Stimulated activated naive CD8-positive, alpha-beta T cell treated with anti-CD3 and anti-CD28 coated beads, Interleukin-15, amount 100 ng/mL, for 72 hours (primary cell): Measurements from ENCODE around the gene PCSK7.
A peak's percentile ranks its signal among the peaks of the same experiment; 100 is the strongest.
"Not testable (repeated sequence)": the region's sequence is repeated elsewhere in the genome, so short reads cannot be mapped to it uniquely, and the experiment has no call there.

Experiments
- ATAC-seq: fragments of 150-1000 bp; cut with Tn5 transposase; 2 replicates; pipeline ENCODE4 v1.10.0; 2021; ENCODE audit warnings: mild to moderate bottlenecking, moderate library complexity
- DNase-seq, 2 donors: peaks; one replicate each; pipeline ENCODE4 v3.0.0; 2021 to 2022
- H3K27ac Mint-ChIP-seq, 2 donors: one replicate each; pipeline ENCODE4 v1.8.0; 2022; ENCODE audit warnings: mild to moderate bottlenecking in 2 of 2, mixed read lengths in 2 of 2, moderate library complexity in 2 of 2
- H3K27me3 Mint-ChIP-seq: one replicate; pipeline ENCODE4 v1.8.0; 2022; ENCODE audit warnings: mixed read lengths
- H3K4me1 Mint-ChIP-seq: one replicate; pipeline ENCODE4 v1.8.0; 2022; ENCODE audit warnings: mild to moderate bottlenecking, mixed read lengths
- H3K4me3 Mint-ChIP-seq, 2 donors: one replicate each; pipeline ENCODE4 v1.8.0; 2022; ENCODE audit warnings: mild to moderate bottlenecking in 2 of 2, mixed read lengths in 2 of 2, moderate library complexity in 1 of 2
- H3K9me3 Mint-ChIP-seq, 2 donors: one replicate each; pipeline ENCODE4 v1.8.0; 2022; ENCODE audit warnings: mixed read lengths in 2 of 2

Gene PCSK7

GRCh38 chr11:117231842-117232091 lies at the start of gene PCSK7:
PCSK7 (minus strand) TSS chr11:117232073; CDS start chr11:117229844, 2,229 bp downstream.
- Mint-ChIP-seq H3K9me3 (no peaks in the 10 kb centered on the region), H3K4me1 (peaks cover 53% of the 10 kb centered on the region), H3K27me3 (no peaks in the 10 kb centered on the region), H3K27ac (peak within 1 kb of the TSS; percentile 98 to 100), H3K4me3 (peak within 1 kb of the TSS; percentile 94 to 100)
- DNase-seq (peak in 1 of 2 donors; percentile 67), ATAC-seq (no peak)

GRCh38 chr11:117281159-117281558 lies 49.3 kb upstream of the PCSK7 start:
- Mint-ChIP-seq H3K27ac (no peak overlapping the region), H3K4me3 (no peak overlapping the region)
- no peak for DNase-seq

GRCh38 chr11:117279711-117280376 lies 48.0 kb upstream of the PCSK7 start:
- Mint-ChIP-seq H3K9me3 (no peaks in the 10 kb centered on the region), H3K27me3 (no peaks in the 10 kb centered on the region), H3K4me1 (no peaks in the 10 kb centered on the region), H3K27ac (peak overlapping the region; percentile 0 to 2), H3K4me3 (no peak overlapping the region)
- DNase-seq (no peak), ATAC-seq (no peak)

More at GRCh38 chr11:117281159-117281558, 49.3 kb upstream of the PCSK7 start:
- no peak for ATAC-seq
- H3K9me3 Mint-ChIP-seq = no peaks in the 10 kb centered on the region
- no peaks in the 10 kb centered on the region for H3K4me1 Mint-ChIP-seq
- H3K27me3 Mint-ChIP-seq = no peaks in the 10 kb centered on the region

GRCh38 chr11:117278347-117278746 lies 46.5 kb upstream of the PCSK7 start:
- ATAC-seq (no peak), DNase-seq (no peak)
- Mint-ChIP-seq H3K27ac (no peak overlapping the region), H3K4me3 (no peak overlapping the region), H3K27me3 (no peaks in the 10 kb centered on the region), H3K9me3 (no peaks in the 10 kb centered on the region), H3K4me1 (no peaks in the 10 kb centered on the region)

GRCh38 chr11:117273550-117274289 lies 41.8 kb upstream of the PCSK7 start:
- DNase-seq = no peak
- Mint-ChIP-seq H3K4me1 (no peaks in the 10 kb centered on the region), H3K27me3 (no peaks in the 10 kb centered on the region), H3K4me3 (no peak overlapping the region), H3K27ac (no peak overlapping the region), H3K9me3 (no peaks in the 10 kb centered on the region)
- ATAC-seq = no peak

GRCh38 chr11:117272175-117272574 lies 40.3 kb upstream of the PCSK7 start:
- H3K4me3 Mint-ChIP-seq, H3K4me1 Mint-ChIP-seq, ATAC-seq, H3K27me3 Mint-ChIP-seq, H3K9me3 Mint-ChIP-seq, H3K27ac Mint-ChIP-seq, DNase-seq: not testable (repeated sequence)

GRCh38 chr11:117271208-117271607 lies 39.3 kb upstream of the PCSK7 start:
- Mint-ChIP-seq H3K9me3 (no peaks in the 10 kb centered on the region), H3K4me3 (no peak overlapping the region), H3K27me3 (no peaks in the 10 kb centered on the region), H3K4me1 (no peaks in the 10 kb centered on the region), H3K27ac (no peak overlapping the region)
- ATAC-seq = no peak
- DNase-seq = no peak

GRCh38 chr11:117269856-117270255 lies 38.0 kb upstream of the PCSK7 start:
- Mint-ChIP-seq H3K4me3 (no peak overlapping the region), H3K27me3 (no peaks in the 10 kb centered on the region), H3K9me3 (no peaks in the 10 kb centered on the region), H3K4me1 (no peaks in the 10 kb centered on the region), H3K27ac (peak overlapping the region in 1 of 2 donors; percentile 63)
- ATAC-seq = no peak
- DNase-seq = no peak

- Mint-ChIP-seq H3K4me1 (no peaks in the 10 kb centered on the region), H3K27ac (no peak overlapping the region)
Measured at GRCh38 chr11:117265745-117266144, 33.9 kb upstream of the PCSK7 start.

GRCh38 chr11:117264624-117265323 lies 32.9 kb upstream of the PCSK7 start:
- not testable (repeated sequence) for H3K4me1 Mint-ChIP-seq, DNase-seq, H3K27me3 Mint-ChIP-seq, ATAC-seq, H3K27ac Mint-ChIP-seq, H3K4me3 Mint-ChIP-seq, H3K9me3 Mint-ChIP-seq

More at GRCh38 chr11:117265745-117266144, 33.9 kb upstream of the PCSK7 start:
- no peak overlapping the region for H3K4me3 Mint-ChIP-seq
- DNase-seq = no peak
- no peaks in the 10 kb centered on the region for H3K9me3 Mint-ChIP-seq
- ATAC-seq = no peak
- H3K27me3 Mint-ChIP-seq = no peaks in the 10 kb centered on the region

GRCh38 chr11:117259417-117259816 lies 27.5 kb upstream of the PCSK7 start:
- Mint-ChIP-seq H3K4me3 (no peak overlapping the region), H3K9me3 (no peaks in the 10 kb centered on the region), H3K27ac (no peak overlapping the region), H3K27me3 (no peaks in the 10 kb centered on the region), H3K4me1 (no peaks in the 10 kb centered on the region)
- no peak for ATAC-seq
- DNase-seq = no peak

- ATAC-seq (no peak), DNase-seq (no peak)
- H3K9me3 Mint-ChIP-seq = no peaks in the 10 kb centered on the region
Measured at GRCh38 chr11:117258576-117258975, 26.7 kb upstream of the PCSK7 start.

GRCh38 chr11:117256573-117256972 lies 24.7 kb upstream of the PCSK7 start:
- H3K27ac Mint-ChIP-seq = no peak overlapping the region
- H3K27me3 Mint-ChIP-seq = no peaks in the 10 kb centered on the region
- H3K9me3 Mint-ChIP-seq = no peaks in the 10 kb centered on the region
- DNase-seq = no peak
- no peak overlapping the region for H3K4me3 Mint-ChIP-seq
- H3K4me1 Mint-ChIP-seq = no peaks in the 10 kb centered on the region
- ATAC-seq = no peak

More at GRCh38 chr11:117258576-117258975, 26.7 kb upstream of the PCSK7 start:
- no peaks in the 10 kb centered on the region for H3K27me3 Mint-ChIP-seq
- no peak overlapping the region for H3K27ac Mint-ChIP-seq
- no peaks in the 10 kb centered on the region for H3K4me1 Mint-ChIP-seq
- no peak overlapping the region for H3K4me3 Mint-ChIP-seq

GRCh38 chr11:117255966-117256365 lies 24.1 kb upstream of the PCSK7 start:
- Mint-ChIP-seq H3K4me1 (no peaks in the 10 kb centered on the region), H3K27me3 (no peaks in the 10 kb centered on the region), H3K4me3 (no peak overlapping the region), H3K9me3 (no peaks in the 10 kb centered on the region), H3K27ac (no peak overlapping the region)
- DNase-seq (no peak), ATAC-seq (no peak)

- Mint-ChIP-seq H3K27ac (peak overlapping the region in 1 of 2 donors; percentile 18), H3K27me3 (no peaks in the 10 kb centered on the region), H3K4me1 (no peaks in the 10 kb centered on the region), H3K9me3 (no peaks in the 10 kb centered on the region), H3K4me3 (no peak overlapping the region)
- no peak for DNase-seq
- no peak for ATAC-seq
Measured at GRCh38 chr11:117251506-117251905, 19.6 kb upstream of the PCSK7 start.

GRCh38 chr11:117249571-117249970 lies 17.7 kb upstream of the PCSK7 start:
- DNase-seq (no peak), ATAC-seq (no peak)
- H3K27me3 Mint-ChIP-seq = no peaks in the 10 kb centered on the region
- H3K4me3 Mint-ChIP-seq = no peak overlapping the region
- H3K27ac Mint-ChIP-seq = no peak overlapping the region
- no peaks in the 10 kb centered on the region for H3K9me3 Mint-ChIP-seq
- H3K4me1 Mint-ChIP-seq = no peaks in the 10 kb centered on the region
